ENCODE measurements around the gene LGALS7. TPM values are rescaled to one million over a fixed set of nuclear protein-coding genes. Genes with fewer than 3 reads are reported as not detected.
"Not testable (repeated sequence)": the region's sequence is repeated elsewhere in the genome, so short reads cannot be mapped to it uniquely, and the experiment has no call there.

LGALS7 gene
- total RNA-seq, 4 donors from 2014 or later = not detected

DNA sequence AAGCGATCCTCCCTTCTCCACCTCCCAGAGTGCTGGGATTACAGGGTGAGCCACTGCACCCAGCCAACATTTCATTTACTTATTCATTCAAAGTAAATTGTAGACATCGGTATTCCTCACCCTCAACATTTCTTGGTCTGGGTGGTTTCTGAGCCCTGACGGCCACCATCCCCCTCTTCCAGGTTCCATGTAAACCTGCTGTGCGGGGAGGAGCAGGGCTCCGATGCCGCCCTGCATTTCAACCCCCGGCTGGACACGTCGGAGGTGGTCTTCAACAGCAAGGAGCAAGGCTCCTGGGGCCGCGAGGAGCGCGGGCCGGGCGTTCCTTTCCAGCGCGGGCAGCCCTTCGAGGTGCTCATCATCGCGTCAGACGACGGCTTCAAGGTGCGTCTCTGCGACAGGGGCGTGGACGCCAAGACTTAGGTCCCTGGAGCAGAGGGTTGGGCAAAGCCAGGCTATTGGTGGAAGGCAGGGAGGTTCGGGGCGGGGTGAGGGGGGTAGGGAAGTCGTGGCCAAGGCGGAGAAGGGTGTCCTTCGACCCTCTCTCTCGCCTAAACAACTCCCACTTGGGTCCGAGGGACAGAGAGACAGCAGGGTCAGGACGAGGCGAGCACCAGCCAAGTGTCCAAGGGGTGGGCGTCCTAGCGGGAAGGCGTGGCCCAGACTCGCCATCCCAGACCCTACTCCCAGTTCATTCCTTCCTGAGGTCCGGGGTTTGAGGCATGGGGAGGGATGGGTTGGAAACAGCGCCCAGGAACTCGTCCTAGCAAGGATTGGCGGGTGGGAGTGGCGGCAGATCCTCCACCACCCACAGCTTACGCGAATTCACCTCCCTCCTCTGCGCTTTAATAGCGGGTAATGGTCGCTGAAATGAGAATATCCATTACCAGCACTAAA, 17.4 kb upstream of the LGALS7 start:
- H3K27ac ChIP-seq; H3K27me3 ChIP-seq; DNase-seq; H3K9me3 ChIP-seq; intact Hi-C loops (cut with DNase I); H3K36me3 ChIP-seq: not testable (repeated sequence)
- WGBS, 2 donors = 49 to 50% methylated on average over 11 to 13 of the region's 49 CpGs
- Histone ChIP-seq H3K4me1 (peaks cover 0 to 13% of the 10 kb centered on the region in 2 donors), H3K4me3 (replicated peaks in 1 of 3) (peak overlapping the region in 1 of 3 donors; percentile 14)

DNA sequence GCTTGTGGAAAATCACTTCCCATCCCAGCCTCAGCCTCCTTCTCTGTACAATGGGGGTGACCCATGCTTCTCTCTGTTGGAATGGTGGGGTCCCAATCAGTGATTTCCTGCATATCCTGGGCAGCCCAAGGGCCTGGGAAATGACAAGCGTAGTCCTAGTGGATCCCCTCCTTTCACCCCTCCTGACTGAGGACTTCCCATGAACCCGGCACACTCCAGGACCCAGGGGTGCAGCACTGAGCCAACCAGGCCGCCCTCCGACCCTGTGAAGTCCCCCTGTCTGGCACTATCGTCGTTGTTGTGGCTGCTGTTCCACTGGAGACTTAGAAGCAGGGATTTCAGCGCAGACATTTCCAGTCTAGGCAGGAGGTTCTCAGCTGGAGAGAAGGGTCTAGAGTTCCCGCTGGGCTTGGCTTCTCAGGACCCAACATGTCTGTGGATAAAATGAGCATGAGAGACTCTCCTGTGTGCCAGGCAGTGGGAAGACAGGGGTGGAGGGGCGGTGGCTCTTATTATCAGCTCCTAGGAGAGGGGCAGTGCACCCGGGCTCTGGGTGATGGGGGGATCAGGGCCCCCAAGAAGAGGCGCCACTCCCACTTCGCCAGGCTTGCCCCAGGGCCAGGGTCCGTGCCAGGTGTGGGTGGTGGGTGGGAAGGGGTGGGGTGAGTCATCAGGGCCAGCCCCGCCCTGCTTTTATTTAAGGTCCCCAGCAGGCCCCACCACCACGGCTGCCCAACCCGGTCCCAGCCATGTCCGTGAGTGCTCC, 15.3 kb upstream of the LGALS7 start, which contains the start of gene LGALS7B:
Gene LGALS7B (plus strand): TSS at position 723 of the 766 bp plus-strand sequence. CDS start 27 bp downstream, at position 750.
- no peak for DNase-seq
- Histone ChIP-seq H3K27me3 (no peaks in the 10 kb centered on the region), H3K4me3 (replicated peaks in 1 of 3) (no peak within 1 kb of the TSS), H3K36me3 (no peaks in the 10 kb centered on the region), H3K4me1 (peaks cover 0 to 13% of the 10 kb centered on the region in 2 donors), H3K27ac (no peak within 1 kb of the TSS), H3K9me3 (no peaks in the 10 kb centered on the region)
- intact Hi-C loops (cut with DNase I) = no loop called here
- TF ChIP-seq, protein P1, sequence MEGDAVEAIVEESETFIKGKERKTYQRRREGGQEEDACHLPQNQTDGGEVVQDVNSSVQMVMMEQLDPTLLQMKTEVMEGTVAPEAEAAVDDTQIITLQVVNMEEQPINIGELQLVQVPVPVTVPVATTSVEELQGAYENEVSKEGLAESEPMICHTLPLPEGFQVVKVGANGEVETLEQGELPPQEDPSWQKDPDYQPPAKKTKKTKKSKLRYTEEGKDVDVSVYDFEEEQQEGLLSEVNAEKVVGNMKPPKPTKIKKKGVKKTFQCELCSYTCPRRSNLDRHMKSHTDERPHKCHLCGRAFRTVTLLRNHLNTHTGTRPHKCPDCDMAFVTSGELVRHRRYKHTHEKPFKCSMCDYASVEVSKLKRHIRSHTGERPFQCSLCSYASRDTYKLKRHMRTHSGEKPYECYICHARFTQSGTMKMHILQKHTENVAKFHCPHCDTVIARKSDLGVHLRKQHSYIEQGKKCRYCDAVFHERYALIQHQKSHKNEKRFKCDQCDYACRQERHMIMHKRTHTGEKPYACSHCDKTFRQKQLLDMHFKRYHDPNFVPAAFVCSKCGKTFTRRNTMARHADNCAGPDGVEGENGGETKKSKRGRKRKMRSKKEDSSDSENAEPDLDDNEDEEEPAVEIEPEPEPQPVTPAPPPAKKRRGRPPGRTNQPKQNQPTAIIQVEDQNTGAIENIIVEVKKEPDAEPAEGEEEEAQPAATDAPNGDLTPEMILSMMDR (IDR thresholded peaks at IDR 0.05) = no peak
- no peak for TF ChIP-seq POLR2A (IDR thresholded peaks at IDR 0.05)
- 68 to 80% methylated on average over 4 to 8 of the region's 17 CpGs for WGBS, 2 donors

DNA sequence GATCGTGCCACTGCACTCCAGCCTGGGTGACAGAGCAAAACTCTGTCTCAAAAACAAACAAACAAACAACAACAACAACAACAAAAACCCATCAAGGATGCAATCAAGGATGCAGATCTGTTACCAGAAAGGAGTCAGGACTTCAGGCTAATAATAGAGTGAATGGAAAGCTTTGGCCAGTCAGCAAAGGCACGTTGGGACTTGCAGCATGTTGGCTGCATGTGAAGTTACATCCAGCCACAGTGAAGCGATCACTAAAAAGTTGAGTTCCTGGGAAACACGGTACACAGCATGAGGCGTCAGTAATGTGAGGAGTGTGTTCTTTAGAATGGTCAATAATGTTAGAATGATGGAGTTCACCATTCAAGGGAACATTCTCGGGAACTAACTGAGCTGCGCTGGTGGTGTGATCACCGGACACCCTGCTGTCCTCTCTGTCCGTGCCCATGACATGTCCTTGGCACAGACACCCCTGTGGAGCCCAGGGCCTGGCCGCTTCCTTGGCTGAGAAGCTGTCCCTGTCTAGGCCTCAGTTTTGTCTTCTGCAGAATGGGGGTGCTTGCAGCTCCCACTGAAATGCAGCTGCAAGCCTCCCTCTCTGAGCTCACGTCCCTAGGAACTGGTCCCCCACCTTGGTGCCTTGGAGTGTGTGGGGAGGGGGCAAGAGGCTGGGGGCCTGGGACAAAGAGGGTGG, 13.4 kb upstream of the LGALS7 start:
- WGBS, 2 donors = 81 to 84% methylated on average over 11 of the region's 11 CpGs
- TF ChIP-seq, protein P1 (IDR thresholded peaks at IDR 0.05) = no peak
- TF ChIP-seq POLR2A (IDR thresholded peaks at IDR 0.05) = no peak
- no peaks in the 10 kb centered on the region for H3K4me1 ChIP-seq
- H3K9me3 ChIP-seq = no peaks in the 10 kb centered on the region
- no peaks in the 10 kb centered on the region for H3K27me3 ChIP-seq
- H3K36me3 ChIP-seq = no peaks in the 10 kb centered on the region
- no peak for DNase-seq
- no peak overlapping the region for H3K4me3 ChIP-seq (replicated peaks in 1 of 3)
- no peak overlapping the region for H3K27ac ChIP-seq
- intact Hi-C loops (cut with DNase I) = no loop called here

DNA sequence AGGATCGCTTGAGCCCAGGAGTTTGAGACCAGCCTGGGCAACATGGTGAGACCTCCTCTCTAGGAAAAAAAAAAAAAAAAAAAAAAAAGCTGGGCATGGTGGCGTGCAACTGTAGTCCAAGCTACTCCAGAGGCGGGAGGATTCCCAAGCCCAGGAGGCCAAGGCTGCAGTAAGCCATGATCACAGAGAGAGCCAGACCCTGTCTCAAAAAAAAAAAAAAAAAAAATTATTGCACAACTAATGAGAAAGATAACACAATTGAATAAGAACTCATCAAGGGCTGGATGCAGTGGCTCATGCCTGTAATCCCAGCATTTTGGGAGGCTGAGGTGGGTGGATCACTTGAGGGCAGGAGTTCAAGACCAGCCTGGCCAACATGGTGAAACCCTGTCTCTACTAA, 12.7 kb upstream of the LGALS7 start:
- H3K27ac ChIP-seq; H3K36me3 ChIP-seq; intact Hi-C loops (cut with DNase I); H3K4me1 ChIP-seq; H3K9me3 ChIP-seq; H3K4me3 ChIP-seq (replicated peaks in 1 of 3); DNase-seq; H3K27me3 ChIP-seq: not testable (repeated sequence)
- WGBS, 2 donors = 91 to 95% methylated on average over 3 of the region's 3 CpGs

DNA sequence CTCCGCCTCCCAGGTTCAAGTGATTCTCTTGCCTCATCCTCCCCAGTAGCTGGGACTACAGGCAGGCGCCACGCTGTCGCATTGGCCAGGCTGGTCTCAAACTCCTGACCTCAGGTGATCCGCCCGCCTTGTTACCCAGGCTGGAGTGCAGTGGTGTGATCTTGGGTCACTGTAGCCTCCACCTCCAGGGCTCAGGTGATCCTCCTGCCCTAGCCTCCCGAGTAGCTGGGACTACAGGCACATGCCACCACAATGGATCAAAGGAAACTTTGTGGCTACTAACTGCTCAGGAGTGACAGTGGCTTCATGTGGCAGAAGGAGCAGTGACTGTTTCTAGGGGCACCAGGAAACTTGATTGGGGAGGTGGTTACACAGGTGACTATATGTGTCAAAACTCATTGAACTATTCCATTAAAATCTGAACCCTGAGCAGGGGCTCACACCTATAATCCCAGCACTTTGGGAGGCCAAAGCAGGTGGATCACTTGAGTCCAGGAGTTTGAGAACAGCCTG, 11.9 kb upstream of the LGALS7 start:
- Histone ChIP-seq H3K9me3 (no peaks in the 10 kb centered on the region), H3K4me1 (no peaks in the 10 kb centered on the region), H3K27ac (no peak overlapping the region), H3K27me3 (no peaks in the 10 kb centered on the region), H3K36me3 (no peaks in the 10 kb centered on the region), H3K4me3 (replicated peaks in 1 of 3) (no peak overlapping the region)
- 98 to 100% methylated on average over 2 to 7 of the region's 7 CpGs for WGBS, 2 donors
- no peak for DNase-seq
- TF ChIP-seq POLR2A (IDR thresholded peaks at IDR 0.05) = no peak
- TF ChIP-seq, protein P1 (IDR thresholded peaks at IDR 0.05) = no peak
- intact Hi-C loops (cut with DNase I) = no loop called here
